ENCODE results near the gene BMI1.

DNA sequence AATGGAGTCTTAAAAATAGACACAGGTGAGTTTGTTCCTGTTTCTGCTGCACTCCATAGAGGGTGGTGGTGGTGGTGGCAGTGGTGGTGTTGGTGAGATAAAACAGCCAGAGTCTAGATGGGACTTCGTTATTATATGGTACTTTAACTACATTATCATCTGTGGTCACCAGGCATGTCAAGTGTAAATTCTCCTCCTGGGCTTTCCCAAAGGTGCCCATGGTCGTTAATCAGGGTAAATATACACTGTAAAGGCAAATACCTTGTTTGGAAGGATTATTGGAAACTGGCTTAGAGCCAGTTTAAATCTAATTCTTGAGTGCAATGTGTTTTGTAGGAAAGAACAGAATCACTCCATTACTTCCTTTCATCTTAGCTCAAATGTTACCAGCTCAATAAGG is 26.2 kb upstream of the BMI1 start:
- TF ChIP-seq, protein P1, sequence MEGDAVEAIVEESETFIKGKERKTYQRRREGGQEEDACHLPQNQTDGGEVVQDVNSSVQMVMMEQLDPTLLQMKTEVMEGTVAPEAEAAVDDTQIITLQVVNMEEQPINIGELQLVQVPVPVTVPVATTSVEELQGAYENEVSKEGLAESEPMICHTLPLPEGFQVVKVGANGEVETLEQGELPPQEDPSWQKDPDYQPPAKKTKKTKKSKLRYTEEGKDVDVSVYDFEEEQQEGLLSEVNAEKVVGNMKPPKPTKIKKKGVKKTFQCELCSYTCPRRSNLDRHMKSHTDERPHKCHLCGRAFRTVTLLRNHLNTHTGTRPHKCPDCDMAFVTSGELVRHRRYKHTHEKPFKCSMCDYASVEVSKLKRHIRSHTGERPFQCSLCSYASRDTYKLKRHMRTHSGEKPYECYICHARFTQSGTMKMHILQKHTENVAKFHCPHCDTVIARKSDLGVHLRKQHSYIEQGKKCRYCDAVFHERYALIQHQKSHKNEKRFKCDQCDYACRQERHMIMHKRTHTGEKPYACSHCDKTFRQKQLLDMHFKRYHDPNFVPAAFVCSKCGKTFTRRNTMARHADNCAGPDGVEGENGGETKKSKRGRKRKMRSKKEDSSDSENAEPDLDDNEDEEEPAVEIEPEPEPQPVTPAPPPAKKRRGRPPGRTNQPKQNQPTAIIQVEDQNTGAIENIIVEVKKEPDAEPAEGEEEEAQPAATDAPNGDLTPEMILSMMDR (IDR thresholded peaks at IDR 0.05): no peak
- no peak for TF ChIP-seq EZH2 (IDR thresholded peaks at IDR 0.05; ENCODE audit: borderline replicate concordance, insufficient read depth, low read depth, low read length, poor library complexity, severe bottlenecking)

Data from B cell (primary cell).